ENCODE results near the gene EDDM3A.
"Not testable (repeated sequence)": the region's sequence is repeated elsewhere in the genome, so short reads cannot be mapped to it uniquely, and the experiment has no call there.

EDDM3A gene

DNA sequence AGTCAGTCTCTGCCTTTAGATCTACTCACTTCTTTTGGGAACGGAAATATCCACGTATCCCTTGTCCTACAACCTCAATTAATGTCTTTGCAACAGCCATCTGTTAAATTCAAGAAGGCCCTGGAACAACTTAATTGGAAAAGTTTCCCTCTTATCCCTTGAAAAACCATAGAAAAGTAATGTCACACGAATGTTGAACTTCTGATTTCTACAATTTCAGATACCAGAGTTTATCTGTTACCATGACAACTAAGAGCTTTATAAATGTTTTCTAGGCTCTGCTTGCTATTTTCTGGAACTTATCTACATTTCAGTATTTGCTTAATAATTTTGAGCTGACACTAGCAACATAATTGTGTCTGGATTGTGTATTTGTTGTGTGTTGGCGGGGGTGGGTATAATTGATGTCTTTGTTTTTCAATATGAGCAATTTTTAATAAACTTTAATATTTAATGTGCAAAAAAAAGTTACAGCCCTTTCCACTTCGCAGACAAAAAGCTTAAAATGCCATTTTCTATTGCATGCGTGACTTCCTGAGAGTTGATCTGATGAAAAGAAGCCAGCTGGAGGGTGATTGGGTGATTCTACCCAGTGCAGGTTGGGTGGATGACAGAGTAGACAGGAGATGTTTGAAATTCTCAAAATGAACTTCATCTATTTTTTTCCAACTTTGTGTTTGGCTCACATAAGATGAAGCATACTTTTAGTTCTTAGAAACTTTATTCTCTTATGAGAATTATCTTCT, 11.8 kb upstream of the EDDM3A start:
- DNase-seq (ENCODE audit: low read depth): no peak

DNA sequence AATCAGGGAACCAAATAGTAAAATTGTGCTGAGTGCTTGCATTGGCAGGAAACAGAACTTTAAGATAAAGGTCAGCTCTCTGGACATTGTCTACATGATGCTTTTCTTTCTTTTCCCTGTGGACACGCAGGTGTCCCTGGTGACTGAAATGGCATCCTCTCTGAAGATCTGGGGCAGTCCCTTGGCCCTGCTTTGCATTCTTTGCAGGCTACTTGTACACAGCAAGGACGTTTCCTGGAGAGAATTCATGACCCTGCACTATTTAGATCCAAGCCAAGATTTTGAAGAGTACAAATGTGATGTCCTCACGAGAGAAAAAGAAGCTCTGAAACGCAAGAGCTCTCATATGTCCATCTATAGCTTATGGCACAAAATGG, 11.3 kb upstream of the EDDM3A start:
- no peak for DNase-seq (ENCODE audit: low read depth)

DNA sequence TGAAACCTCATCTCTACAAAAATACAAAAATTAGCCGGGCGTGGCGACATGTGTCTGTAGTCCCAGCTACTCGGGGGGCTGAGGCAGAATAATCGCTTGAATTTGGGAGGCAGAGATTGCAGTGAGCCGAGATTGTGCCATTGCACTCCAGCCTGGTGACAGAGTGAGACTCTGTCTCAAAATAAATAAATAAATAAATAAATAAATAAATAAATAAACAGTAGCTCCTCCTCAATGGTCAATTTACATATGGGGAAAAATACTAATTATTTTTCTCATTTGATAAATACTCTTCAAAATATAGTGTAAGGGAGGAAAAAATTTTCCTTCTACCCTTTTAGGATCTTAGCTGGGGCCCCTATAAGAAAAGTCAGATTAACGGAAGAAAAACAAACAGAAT, 7.4 kb upstream of the EDDM3A start:
- not testable (repeated sequence) for DNase-seq (ENCODE audit: low read depth)

DNA sequence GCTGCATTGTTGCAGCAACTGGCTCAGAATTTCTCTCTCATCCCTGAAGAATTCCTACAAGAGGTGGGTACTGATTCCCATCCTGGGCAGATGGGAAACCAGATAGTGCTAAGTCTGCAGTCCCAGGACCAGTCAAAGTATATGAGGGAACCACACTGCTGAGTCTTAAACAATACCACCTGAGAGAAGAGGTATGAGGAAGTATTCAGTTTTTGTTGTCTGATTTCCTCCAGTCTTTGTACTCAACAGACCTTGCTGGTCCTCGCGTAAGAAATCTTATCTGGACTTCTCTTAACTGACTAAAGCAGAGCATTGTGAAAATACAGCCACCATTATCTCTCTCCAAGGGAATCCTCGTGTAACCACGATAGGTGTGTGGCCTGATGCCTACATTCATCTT, 3.6 kb upstream of the EDDM3A start:
- no peak for DNase-seq (ENCODE audit: low read depth)

DNA sequence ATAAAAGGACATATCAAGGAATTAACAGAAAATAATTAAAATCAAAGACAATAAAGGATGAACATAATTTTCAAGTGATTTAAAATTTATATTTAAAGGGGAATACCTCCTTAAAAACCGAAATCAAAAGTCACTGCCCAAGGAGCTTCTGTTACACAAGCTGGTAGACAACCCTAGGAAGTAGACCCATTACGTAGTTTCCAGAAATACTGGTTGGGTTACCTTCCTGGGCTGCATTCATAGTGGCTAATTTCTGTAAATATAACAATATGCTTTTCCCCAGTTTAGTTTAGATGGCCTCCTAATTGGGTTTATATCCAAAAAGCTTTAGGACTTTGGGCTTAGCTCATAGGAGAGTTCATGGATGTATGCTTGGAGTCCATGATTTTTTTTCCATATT, 2.1 kb upstream of the EDDM3A start:
- no peak for DNase-seq (ENCODE audit: low read depth)

DNA sequence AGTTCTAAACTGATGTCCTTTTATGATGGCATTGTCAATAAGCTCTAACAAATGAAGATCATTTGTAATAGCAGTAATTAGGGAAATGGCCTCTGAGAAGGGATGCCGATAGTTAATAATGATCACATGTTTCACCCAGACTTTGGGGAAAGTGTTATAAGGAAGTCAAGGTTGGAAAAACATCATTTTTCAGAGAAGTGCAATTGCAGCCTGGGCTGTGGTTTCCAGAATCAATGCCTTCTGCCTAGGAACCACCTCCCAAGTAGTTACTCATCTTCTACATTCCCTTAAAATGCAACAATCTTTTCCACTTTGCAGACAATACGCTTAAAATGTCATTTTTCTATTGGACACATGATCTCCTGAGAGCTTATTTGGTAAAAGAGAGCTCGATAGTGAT, 879 bp downstream of the EDDM3A start:
- no peak for DNase-seq (ENCODE audit: low read depth)

DNA sequence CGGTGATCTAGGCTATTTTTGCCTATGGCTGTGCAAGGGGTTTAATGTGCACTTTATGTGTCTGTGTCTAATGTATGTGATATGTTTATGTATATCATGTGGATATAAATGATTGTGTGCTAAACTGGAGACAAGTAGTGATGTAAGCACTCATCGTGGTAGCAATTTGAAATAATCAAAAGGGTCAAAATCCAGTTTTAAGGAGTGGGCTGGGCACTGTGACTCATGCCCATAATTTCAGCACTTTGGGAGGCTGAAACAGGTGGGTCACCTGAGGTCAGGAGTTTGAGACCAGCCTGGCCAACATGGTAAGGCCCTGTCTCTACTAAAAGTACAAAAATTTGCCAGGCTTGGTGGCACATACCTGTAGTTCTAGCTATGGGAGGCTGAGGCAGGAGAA, 2.8 kb downstream of the EDDM3A start:
- no peak for DNase-seq (ENCODE audit: low read depth)

DNA sequence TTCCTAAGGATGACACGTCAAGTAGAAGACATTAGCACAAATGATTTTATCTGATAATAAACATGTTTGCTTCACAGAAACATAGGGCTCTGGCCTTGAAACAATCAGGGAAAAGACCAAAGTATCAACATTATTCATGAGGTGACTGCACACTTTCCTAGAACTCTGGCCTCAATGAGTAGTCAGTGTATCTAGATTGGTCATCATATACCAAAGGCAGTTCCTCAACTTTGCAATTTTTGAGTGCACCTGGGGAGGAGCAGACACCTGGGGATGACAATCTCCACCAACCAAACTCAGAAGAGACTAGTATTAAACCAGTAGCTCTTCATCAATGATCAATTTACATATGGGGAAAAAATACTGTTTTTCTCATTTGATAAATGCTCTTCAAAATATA, 4.5 kb downstream of the EDDM3A start:
- DNase-seq (ENCODE audit: low read depth): no peak

DNA sequence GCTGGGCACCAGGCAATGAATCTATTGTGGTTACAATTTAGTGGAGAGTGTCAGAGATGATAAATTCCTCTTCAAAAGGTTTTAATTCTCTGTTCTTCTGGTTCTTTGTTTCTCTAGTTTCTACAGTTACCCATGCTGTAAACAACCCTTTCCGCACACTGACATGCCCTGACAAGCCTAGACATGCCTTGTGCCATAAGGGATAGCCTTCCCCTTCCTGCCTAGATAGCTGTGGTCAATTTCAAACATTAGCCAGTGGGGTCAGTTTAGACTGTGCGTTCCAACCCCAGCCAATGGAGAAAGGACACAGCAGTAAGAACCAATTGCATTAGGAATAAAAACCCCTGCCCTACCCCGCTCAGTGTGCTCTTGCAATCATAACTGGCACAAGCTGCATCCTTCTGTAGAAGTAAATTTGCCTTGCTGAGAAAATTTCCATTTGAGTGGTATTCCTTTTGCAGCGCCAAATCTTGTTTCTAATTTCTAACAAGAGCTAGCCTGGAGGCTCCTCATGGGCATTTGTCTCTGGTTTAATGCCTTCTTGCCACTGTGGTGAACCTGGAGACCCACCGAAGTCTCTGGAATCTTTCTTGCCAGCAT, 6.4 kb downstream of the EDDM3A start:
- DNase-seq (ENCODE audit: low read depth): no peak

DNA sequence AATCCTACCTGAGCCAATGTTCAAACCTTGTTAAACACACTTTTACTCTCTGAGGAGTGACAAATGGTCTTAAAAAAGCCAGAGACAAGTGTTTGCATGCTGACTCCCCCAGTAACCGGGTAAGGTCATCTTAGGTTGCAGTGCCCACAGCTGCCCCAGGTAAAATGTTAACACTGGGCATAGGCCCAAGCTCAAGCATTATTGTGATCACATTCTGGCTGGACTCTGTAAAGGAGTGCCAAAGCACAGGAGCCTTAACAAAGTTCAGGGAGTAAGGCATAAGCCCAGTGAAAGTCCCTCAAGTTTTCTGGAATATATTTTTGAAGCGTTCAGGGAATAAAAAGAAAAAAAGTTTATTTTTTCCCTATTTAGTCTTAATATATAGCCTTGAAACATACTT, 8.6 kb downstream of the EDDM3A start:
- DNase-seq (ENCODE audit: low read depth): no peak

DNA sequence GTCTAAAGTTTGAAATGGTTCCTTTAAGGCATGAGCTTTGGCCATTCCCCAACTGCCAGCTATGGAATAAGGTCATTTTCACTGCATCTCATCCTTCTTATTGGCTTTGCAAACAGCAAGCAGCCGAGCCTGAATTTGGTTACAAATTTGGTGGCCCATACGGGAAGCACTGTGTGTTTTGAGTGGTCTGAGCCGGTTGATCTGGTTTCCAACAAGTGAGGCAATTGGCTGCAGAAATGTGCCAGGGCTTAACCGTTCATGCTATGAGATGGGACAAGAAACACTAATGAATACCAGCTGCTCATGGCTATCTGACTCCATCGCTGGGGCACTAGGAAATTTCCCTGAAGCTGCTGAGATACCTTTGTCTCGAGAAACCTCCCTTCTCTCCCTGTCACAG, 9.3 kb downstream of the EDDM3A start:
- DNase-seq (ENCODE audit: low read depth): no peak

DNA sequence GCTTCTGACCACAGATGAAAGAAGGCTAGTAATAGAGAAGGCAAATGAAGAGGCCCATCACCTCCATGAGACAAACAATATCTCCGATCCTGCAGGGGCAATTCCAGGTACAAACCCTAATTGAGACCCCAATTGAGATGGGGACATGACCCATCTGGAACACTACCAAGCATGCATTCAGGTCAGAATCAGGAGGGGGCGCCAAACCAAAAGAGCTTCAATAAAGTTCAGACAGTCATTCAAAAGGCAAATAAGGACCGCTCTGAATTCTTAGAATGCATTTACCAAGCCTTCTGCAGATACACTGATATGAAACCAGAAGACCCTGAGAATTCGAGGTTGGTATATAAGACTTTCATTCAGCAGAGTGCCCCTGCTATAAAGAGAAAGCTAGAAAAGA, 12.3 kb downstream of the EDDM3A start:
- DNase-seq (ENCODE audit: low read depth): no peak

DNA sequence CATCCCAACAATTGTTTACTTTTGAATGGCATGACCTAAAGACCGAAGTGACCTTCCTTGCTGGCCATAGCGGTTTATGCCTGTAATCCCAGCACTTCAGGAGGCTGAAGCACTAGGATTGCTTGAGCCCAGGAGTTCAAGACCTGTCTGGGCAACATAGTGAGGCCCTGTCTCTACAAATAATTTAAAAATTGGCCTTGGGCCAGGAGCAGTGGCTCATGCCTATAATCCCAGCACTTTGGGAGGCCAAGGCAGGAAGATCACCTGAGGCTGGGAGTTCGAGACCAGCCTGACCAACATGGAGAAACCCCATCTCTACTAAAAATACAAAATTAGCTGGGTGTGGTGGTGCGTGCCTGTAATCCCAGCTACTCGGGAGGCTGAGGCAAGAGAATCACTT, 13.8 kb downstream of the EDDM3A start:
- DNase-seq (ENCODE audit: low read depth): not testable (repeated sequence)

DNA sequence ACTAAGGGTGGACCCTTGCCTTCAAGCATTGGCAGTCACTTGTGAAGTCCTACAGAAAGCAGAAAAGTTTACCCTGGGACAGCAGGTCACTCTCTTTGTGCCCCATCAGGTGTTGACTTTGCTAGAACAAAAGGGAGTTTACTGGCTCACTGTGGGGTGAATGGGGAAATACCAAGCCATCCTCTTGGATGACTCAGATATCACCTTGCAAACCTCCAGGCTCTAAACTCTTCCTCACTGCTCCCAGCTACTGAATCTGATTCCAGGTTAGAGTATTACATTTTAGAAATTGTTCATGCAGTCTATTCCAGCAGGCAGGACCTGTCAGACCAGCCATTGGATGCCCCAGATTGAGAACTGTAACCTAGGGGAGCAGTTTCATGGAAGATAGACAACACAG, 15.3 kb downstream of the EDDM3A start:
- DNase-seq (ENCODE audit: low read depth): no peak

DNA sequence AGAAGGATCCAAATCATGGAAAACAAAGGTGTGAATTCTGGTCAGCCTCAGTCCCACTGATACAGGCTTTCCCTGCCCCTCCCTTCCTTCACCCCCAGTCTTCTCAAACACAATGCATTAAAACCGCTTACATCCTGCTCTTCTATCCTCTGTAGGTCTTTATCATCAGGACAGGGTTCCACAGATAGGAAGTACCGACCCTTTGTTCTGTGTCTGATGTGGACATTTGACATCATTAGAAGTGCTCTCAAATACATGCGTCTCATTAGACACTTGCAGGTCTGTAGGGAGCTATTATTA, 22.9 kb downstream of the EDDM3A start:
- no peak for DNase-seq (ENCODE audit: low read depth)

DNA sequence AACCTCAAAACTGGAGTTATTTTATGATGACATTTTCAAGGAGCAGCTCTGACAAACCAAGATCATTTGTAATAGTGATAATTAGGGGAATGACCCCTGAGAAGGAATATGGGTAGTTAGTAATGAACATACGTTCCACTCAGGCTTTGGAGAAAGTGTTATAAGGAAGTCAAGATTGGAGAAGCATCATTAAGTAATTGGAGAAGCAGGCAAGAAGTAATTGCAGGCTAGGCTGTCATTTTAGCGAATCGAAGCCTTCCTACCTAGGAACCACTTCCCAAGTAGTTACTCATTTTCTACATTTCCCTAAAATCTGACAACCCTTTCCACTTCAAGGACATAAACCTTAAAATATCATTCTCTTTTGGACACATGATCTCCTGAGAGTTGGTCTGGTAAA, 23.7 kb downstream of the EDDM3A start:
- DNase-seq (ENCODE audit: low read depth): no peak

DNA sequence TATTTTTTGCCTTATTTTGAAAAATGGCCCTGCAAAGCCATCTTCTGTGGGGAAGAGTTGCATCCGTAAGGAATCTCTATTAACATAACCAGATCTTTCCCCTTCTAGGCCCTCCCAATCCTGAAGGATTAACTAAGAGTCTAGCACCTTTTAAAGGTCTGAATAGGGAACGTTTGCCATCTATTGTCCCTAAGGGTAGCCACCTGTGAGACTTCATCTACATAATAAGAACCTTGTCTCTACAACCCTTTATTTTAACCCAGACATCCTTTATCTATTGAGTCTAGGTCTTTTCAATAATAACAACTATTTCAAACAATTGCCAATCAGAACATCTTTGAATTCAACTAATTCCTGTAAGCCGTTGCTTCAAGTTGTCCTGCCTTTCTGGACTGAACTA, 27.0 kb downstream of the EDDM3A start:
- no peak for DNase-seq (ENCODE audit: low read depth)

DNA sequence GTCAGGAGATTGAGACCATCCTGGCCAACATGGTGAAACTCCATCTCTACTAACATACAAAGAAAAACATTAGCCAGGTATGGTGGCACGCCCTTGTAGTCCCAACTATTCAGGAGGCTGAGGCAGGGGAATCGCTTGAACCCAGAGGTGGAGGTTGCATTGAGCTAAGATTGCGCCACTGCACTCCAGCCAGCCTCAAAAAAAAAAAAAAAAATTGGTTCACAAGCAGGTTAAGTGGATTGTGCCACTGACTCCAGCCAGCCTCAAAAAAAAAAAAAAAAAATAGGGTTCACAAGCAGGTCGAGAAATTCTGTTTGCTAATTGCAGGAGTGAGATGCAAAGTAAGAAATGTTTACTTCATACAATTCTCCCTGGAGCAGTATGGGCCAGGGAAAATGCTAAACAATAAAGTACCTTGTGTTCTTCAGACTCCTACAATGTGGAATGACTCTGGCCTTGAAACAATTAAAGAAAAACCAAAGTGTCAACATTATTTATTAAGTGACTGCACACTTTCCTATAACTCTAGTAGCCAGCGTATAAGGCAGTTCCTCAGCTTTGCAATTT, 28.7 kb downstream of the EDDM3A start:
- DNase-seq (ENCODE audit: low read depth): no peak

DNA sequence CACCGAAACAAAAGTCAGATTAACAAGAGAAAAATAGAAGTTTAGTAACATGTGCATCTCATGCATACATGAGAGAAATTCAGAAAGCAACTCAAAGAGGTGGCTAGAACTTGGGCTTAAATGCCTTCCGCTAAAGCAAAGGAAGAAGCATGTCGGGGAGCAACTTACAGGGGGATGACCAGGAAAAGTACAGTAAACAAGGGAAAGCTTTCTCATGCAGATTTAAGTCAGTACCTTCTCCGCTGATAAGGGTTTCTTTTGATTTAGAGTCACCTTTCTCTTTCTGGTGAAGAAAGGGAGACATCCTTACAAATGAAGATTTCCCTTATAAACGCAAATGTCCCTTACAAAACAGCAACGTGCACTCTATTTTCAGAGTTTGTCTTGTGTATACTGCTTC, 29.4 kb downstream of the EDDM3A start:
- no peak for DNase-seq (ENCODE audit: low read depth)

DNA sequence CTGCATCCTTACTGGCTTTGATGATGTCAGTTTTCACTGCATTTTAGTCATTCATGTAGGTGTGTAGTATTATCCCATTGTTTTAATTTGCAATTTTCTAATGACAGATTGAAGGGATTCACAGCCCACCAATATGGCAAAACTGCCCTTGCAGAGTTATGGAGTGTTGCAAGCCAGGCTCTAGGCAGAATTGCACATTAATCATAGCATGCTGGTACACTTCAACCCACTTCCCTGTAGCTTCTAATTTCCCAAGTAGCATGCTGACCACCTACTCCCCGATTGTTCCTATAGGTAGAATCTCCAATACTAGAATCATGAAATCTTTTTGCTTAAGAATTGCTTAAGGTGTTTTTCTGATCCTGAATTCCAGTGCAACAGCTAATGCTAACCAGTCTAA, 30.2 kb downstream of the EDDM3A start:
- no peak for DNase-seq (ENCODE audit: low read depth)

DNA sequence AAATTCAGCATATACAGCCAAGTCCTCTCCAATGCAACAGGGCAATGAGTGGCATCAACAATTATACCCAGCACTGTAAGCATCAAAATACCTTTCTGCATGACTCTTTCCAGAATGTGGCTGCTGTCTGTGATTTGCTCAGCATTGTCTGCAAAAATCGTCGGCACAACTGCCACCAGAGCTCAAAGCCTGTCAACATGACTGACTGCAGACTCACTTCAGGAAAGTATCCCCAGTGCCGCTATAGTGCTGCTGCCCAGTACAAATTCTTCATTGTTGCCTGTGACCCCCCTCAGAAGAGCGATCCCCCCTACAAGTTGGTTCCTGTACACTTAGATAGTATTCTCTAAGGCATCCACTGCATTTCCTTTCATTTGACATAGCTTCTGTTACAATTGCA, 36.1 kb downstream of the EDDM3A start:
- no peak for DNase-seq (ENCODE audit: low read depth)

DNA sequence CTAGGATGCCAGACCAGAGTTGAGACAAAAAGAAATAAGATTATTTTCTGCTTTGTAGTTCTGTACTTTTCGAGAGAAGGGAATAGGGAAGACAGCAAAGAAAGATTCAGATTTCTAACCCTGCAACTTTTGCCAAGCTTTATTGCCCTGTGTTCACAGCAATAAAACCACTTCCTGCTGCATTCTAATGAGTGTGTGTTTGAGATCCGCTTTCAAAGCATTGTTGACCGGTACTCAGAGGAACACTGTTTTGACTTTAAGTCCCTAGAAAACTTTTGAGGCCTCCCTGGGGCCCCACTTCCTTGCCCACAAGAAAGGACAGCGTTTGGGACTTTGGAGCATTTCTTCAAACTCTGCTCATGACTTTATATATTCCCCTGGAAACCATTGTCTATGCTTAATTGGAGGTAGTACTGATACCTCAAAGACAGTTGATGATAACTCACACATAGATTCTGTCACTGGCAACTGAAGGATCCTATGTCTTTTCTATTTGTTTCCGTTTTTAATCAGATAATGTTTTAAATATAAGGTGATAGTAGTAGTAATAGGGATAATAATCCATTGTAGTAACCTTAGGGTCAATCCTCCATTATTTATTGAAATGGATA, 36.7 kb downstream of the EDDM3A start:
- no peak for DNase-seq (ENCODE audit: low read depth)

DNA sequence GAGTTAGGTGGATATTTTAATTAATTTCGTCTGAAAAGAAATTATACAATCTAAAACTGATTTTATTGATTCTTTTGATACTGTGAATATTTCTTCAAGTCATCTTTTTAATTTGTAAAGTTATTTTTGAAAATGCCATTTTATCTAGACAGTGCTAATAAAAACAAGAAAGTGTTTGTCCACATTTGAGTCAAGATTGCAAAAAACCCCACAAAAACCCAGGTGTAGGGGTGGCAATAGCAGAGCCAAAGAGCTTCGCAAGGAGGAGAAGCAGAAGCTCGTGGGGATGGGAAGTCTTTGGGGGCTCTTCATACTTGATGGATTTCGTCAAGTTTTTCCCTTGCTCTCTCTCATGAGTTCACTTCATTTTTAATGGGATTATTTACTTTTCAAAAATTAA, 41.3 kb downstream of the EDDM3A start:
- DNase-seq (ENCODE audit: low read depth): no peak

Data from CMK (cell line).